HepG2 (cell line): ENCODE data around the gene HELB. TPM values are rescaled to one million over a fixed set of nuclear protein-coding genes. Genes with fewer than 3 reads are reported as not detected.
A peak's percentile ranks its signal among the peaks of the same experiment; 100 is the strongest.

Source experiments
- ELF3 ChIP-seq: IDR thresholded peaks from 2 replicates; pipeline ENCODE4 v1.6.1; 2016; ENCODE audit warnings: missing genetic modification reagents, missing compliant biosample characterization
- HNRNPLL ChIP-seq: fragments of 200-400 bp; formaldehyde crosslinking; IDR thresholded peaks from 2 replicates; pipeline ENCODE4 v1.6.1; 2017; ENCODE audit warnings: mild to moderate bottlenecking, low read depth, low read length; ENCODE audit not compliant: poor library complexity, severe bottlenecking
- ISL2 ChIP-seq: sonication (generic); formaldehyde crosslinking; IDR thresholded peaks from 2 replicates; pipeline ENCODE4 v1.5.0; 2020; ENCODE audit warnings: missing genetic modification reagents
- JARID2 ChIP-seq: sonication (generic); formaldehyde crosslinking; IDR thresholded peaks from 2 replicates; pipeline ENCODE4 v1.8.1; 2023; ENCODE audit warnings: missing genetic modification reagents, inconsistent platforms; ENCODE audit not compliant: insufficient replicate concordance
- KLF6 ChIP-seq: IDR thresholded peaks from 2 replicates; pipeline ENCODE4 v1.8.0; 2016; ENCODE audit warnings: missing biosample characterization, missing genetic modification reagents
- NFRKB ChIP-seq: fragments of 450-650 bp; IDR thresholded peaks from 2 replicates; pipeline ENCODE4 v1.6.1; 2017
- RBAK ChIP-seq: sonication (generic); formaldehyde crosslinking; IDR thresholded peaks from 2 replicates; pipeline ENCODE4 v1.5.1; 2020; ENCODE audit warnings: mild to moderate bottlenecking, missing genetic modification reagents
- RXRB ChIP-seq: IDR thresholded peaks from 2 replicates; pipeline ENCODE4 v1.6.1; 2016; ENCODE audit warnings: borderline replicate concordance, missing genetic modification reagents, missing compliant biosample characterization
- SMAD9 ChIP-seq: sonication (generic); formaldehyde crosslinking; IDR thresholded peaks from 2 replicates; pipeline ENCODE4 v1.5.1; 2020; ENCODE audit warnings: mild to moderate bottlenecking, missing genetic modification reagents
- ZFP36 ChIP-seq: fragments of 150-350 bp; IDR thresholded peaks from 2 replicates; pipeline ENCODE4 v1.6.1; 2018; ENCODE audit warnings: borderline replicate concordance, low read length, low read depth; ENCODE audit not compliant: partially characterized antibody
- ZMAT3 ChIP-seq: sonication (generic); formaldehyde crosslinking; conservative IDR thresholded peaks from 2 replicates; pipeline ENCODE4 v1.7.0; 2021; ENCODE audit warnings: missing genetic modification reagents
- ZNF577 ChIP-seq: sonication (generic); formaldehyde crosslinking; IDR thresholded peaks from 2 replicates; pipeline ENCODE4 v1.4.0; 2020; ENCODE audit warnings: mild to moderate bottlenecking, low read depth, missing genetic modification reagents, borderline replicate concordance
- ZNF766 ChIP-seq: sonication (generic); formaldehyde crosslinking; IDR thresholded peaks from 2 replicates; pipeline ENCODE4 v1.5.0; 2020; ENCODE audit warnings: missing genetic modification reagents, borderline replicate concordance
- polyA plus RNA-seq, 8 experiments: library from polyadenylated mRNA; depleted of rRNA in 3 of 8; stranded (reverse) in 7 of 8; unstranded in 1 of 8; fragments of >200 nt; fragmentation: Illumina TruSeq in 4 of 8; extraction: Trizol in 4 of 8; gene quantifications; 2 replicates each; pipeline versions ENCODE4 v1.2.1 to v1.2.3, GENCODE V29; 2011 to 2016; ENCODE audit warnings: low read depth in 4 of 8, missing spikeins in 1 of 8, mixed read lengths in 1 of 8; ENCODE audit not compliant: insufficient read depth in 1 of 8
- total RNA-seq, 5 experiments: library from RNA; depleted of rRNA; stranded (reverse); fragments of >200 nt; fragmentation: Illumina TruSeq; extraction: Trizol; gene quantifications; 2 replicates each; pipeline ENCODE4 v1.2.3, GENCODE V29; 2016; ENCODE audit warnings: low read depth in 1 of 5
- TF ChIP-seq, protein P1 (sequence below): sonication (generic); formaldehyde crosslinking; IDR thresholded peaks from 2 replicates; pipeline ENCODE4 v1.4.0; 2020; ENCODE audit warnings: missing genetic modification reagents
- TF ChIP-seq, protein P2 (sequence below): sonication (generic); formaldehyde crosslinking; IDR thresholded peaks from 2 replicates; pipeline ENCODE4 v1.4.0; 2020; ENCODE audit warnings: low read depth, mild to moderate bottlenecking, missing genetic modification reagents
- TF ChIP-seq, protein P3 (sequence below): fragments of 450-650 bp; IDR thresholded peaks from 2 replicates; pipeline ENCODE4 v1.6.1; 2017; ENCODE audit warnings: mild to moderate bottlenecking
- TF ChIP-seq, protein P4 (sequence below): sonication (generic); formaldehyde crosslinking; IDR thresholded peaks from 2 replicates; pipeline ENCODE4 v1.4.0; 2020; ENCODE audit warnings: missing genetic modification reagents
- TF ChIP-seq, protein P5 (sequence below): sonication (generic); formaldehyde crosslinking; IDR thresholded peaks from 2 replicates; pipeline ENCODE4 v1.4.0; 2020; ENCODE audit warnings: mild to moderate bottlenecking, missing genetic modification reagents

HELB gene
- total and polyA plus RNA-seq, 2 of the 13 experiments (the other 11 are each of a cell fraction or from before 2014, with no cell fraction given), result 1.7 to 3.7 TPM

DNA sequence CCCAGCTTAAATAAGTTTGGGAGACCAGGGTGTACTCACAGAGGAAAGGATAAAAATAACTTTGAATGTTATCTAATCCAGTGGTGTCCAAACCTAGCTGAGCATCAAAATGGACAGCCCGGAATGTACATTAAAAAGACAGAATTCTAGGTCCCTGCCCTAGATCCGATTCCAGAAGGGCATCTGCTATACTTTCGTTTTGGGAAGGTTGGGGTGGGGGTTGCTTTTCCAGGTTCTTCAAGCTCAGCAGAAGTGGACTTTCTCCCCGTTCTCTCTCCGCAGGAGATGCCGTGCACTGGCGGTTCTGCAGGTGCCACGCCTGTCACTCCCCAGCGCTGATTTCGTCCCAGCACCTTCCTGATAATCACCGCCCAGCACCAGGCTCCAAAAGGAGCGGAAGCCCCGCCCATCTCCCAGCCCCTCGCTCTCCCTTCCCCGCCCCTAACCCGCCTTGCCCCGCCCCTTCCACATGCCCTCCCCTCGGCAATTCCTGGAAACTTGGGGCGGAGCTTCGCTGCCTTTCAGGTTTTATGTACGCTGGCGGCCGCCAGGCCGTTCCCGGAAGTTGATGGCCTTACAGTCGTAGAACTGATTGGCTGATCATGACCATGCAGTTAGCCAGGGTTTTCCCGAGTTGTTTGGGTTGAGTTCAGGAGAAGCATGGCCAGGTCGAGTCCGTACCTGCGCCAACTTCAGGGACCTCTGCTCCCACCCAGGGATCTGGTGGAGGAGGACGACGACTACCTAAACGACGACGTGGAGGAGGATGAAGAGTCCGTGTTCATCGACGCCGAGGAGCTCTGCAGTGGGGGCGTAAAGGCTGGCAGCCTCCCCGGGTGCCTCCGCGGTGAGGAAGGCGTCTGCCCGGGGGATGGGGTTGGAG is at the start of gene HELB (continued):
- TF ChIP-seq, protein P1, sequence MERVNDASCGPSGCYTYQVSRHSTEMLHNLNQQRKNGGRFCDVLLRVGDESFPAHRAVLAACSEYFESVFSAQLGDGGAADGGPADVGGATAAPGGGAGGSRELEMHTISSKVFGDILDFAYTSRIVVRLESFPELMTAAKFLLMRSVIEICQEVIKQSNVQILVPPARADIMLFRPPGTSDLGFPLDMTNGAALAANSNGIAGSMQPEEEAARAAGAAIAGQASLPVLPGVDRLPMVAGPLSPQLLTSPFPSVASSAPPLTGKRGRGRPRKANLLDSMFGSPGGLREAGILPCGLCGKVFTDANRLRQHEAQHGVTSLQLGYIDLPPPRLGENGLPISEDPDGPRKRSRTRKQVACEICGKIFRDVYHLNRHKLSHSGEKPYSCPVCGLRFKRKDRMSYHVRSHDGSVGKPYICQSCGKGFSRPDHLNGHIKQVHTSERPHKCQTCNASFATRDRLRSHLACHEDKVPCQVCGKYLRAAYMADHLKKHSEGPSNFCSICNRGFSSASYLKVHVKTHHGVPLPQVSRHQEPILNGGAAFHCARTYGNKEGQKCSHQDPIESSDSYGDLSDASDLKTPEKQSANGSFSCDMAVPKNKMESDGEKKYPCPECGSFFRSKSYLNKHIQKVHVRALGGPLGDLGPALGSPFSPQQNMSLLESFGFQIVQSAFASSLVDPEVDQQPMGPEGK (CRISPR knock-in tag), result peak; percentile 58
- no peak; the same call in 1 of the 2 replicates for TF ChIP-seq RXRB (CRISPR knock-in tag)
- TF ChIP-seq ZMAT3 (CRISPR knock-in tag), result 0 out of 2 replicates have a peak, but pooled peaks have one; percentile 61
- no peak for TF ChIP-seq ZFP36
- TF ChIP-seq, protein P2, sequence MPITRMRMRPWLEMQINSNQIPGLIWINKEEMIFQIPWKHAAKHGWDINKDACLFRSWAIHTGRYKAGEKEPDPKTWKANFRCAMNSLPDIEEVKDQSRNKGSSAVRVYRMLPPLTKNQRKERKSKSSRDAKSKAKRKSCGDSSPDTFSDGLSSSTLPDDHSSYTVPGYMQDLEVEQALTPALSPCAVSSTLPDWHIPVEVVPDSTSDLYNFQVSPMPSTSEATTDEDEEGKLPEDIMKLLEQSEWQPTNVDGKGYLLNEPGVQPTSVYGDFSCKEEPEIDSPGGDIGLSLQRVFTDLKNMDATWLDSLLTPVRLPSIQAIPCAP (CRISPR knock-in tag), result peak; percentile 80; the same call in 1 of the 2 replicates
- TF ChIP-seq ELF3 (CRISPR knock-in tag), result peak; percentile 91
- TF ChIP-seq, protein P3, sequence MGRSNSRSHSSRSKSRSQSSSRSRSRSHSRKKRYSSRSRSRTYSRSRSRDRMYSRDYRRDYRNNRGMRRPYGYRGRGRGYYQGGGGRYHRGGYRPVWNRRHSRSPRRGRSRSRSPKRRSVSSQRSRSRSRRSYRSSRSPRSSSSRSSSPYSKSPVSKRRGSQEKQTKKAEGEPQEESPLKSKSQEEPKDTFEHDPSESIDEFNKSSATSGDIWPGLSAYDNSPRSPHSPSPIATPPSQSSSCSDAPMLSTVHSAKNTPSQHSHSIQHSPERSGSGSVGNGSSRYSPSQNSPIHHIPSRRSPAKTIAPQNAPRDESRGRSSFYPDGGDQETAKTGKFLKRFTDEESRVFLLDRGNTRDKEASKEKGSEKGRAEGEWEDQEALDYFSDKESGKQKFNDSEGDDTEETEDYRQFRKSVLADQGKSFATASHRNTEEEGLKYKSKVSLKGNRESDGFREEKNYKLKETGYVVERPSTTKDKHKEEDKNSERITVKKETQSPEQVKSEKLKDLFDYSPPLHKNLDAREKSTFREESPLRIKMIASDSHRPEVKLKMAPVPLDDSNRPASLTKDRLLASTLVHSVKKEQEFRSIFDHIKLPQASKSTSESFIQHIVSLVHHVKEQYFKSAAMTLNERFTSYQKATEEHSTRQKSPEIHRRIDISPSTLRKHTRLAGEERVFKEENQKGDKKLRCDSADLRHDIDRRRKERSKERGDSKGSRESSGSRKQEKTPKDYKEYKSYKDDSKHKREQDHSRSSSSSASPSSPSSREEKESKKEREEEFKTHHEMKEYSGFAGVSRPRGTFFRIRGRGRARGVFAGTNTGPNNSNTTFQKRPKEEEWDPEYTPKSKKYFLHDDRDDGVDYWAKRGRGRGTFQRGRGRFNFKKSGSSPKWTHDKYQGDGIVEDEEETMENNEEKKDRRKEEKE, result no peak
- TF ChIP-seq ZNF766 (CRISPR knock-in tag), result no peak
- peak; percentile 76 for TF ChIP-seq HNRNPLL
- TF ChIP-seq, protein P4, sequence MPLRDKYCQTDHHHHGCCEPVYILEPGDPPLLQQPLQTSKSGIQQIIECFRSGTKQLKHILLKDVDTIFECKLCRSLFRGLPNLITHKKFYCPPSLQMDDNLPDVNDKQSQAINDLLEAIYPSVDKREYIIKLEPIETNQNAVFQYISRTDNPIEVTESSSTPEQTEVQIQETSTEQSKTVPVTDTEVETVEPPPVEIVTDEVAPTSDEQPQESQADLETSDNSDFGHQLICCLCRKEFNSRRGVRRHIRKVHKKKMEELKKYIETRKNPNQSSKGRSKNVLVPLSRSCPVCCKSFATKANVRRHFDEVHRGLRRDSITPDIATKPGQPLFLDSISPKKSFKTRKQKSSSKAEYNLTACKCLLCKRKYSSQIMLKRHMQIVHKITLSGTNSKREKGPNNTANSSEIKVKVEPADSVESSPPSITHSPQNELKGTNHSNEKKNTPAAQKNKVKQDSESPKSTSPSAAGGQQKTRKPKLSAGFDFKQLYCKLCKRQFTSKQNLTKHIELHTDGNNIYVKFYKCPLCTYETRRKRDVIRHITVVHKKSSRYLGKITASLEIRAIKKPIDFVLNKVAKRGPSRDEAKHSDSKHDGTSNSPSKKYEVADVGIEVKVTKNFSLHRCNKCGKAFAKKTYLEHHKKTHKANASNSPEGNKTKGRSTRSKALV (CRISPR knock-in tag), result peak; percentile 55; the same call in 1 of the 2 replicates
- TF ChIP-seq, protein P5, sequence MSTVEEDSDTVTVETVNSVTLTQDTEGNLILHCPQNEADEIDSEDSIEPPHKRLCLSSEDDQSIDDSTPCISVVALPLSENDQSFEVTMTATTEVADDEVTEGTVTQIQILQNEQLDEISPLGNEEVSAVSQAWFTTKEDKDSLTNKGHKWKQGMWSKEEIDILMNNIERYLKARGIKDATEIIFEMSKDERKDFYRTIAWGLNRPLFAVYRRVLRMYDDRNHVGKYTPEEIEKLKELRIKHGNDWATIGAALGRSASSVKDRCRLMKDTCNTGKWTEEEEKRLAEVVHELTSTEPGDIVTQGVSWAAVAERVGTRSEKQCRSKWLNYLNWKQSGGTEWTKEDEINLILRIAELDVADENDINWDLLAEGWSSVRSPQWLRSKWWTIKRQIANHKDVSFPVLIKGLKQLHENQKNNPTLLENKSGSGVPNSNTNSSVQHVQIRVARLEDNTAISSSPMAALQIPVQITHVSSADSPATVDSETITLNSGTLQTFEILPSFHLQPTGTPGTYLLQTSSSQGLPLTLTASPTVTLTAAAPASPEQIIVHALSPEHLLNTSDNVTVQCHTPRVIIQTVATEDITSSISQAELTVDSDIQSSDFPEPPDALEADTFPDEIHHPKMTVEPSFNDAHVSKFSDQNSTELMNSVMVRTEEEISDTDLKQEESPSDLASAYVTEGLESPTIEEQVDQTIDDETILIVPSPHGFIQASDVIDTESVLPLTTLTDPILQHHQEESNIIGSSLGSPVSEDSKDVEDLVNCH (CRISPR knock-in tag), result no peak
- 0 out of 2 replicates have a peak, but pooled peaks have one; percentile 44 for TF ChIP-seq ISL2 (CRISPR knock-in tag)
- no peak for TF ChIP-seq SMAD9 (CRISPR knock-in tag)
- TF ChIP-seq KLF6, result peak; percentile 65; the same call in 1 of the 2 replicates
- no peak for TF ChIP-seq JARID2 (CRISPR knock-in tag)
- no peak for TF ChIP-seq NFRKB
- TF ChIP-seq ZNF577 (CRISPR knock-in tag), result no peak
- TF ChIP-seq RBAK (CRISPR knock-in tag), result no peak
